ENCODE results near the gene TSC2. TPM values are rescaled to one million over a fixed set of nuclear protein-coding genes. Genes with fewer than 3 reads are reported as not detected.

TSC2 gene
- polyA plus RNA-seq, 3 donors, result 11.7 to 95.1 (median 20.8) TPM

DNA sequence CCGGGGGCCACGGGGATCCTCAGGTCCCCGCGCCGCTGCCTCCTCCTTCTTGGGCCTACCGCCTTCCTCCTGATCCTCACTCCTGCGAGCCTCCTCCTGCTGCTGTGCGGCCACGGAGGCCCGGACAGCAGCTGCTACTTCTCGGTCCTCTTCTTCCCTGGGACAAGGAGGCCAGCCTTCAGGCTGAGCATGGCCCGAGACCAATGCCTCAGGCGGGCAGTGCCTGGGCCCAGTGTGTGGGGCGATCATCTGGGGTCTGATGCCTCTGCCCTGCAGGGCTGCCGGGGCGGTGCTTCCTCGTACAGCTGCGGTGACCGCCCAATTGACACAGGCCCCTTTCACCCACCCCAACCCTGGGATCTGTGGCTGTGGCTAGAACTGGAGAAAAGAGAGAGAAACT lies 46.8 kb upstream of the TSC2 start:
- Histone ChIP-seq H3K9ac (ENCODE audit: insufficient read depth, low read length, poor library complexity, severe bottlenecking) (no peak overlapping the region), H3K4me1 (ENCODE audit: control insufficient read depth in 1 of 2, insufficient read depth in 2 of 2, low read length in 2 of 2) (peaks cover 8 to 23% of the 10 kb centered on the region in 2 donors), H3K4me2 (replicated peaks; ENCODE audit: extremely low read depth, low read length, poor library complexity, severe bottlenecking) (no peak overlapping the region), H3K36me3 (replicated peaks in 1 of 2; ENCODE audit: control insufficient read depth in 1 of 2, insufficient read depth in 2 of 2, low read length in 2 of 2) (peaks cover 54 to 69% of the 10 kb centered on the region in 2 donors), H3K27me3 (ENCODE audit: control insufficient read depth in 2 of 2, insufficient read depth in 2 of 2, low read length in 2 of 2) (no peaks in the 10 kb centered on the region), H3K4me3 (replicated peaks in 1 of 3; ENCODE audit: low read depth in 2 of 3, low read length in 3 of 3) (no peak overlapping the region), H4K20me1 (ENCODE audit: insufficient read depth, low read length) (peaks cover 40% of the 10 kb centered on the region), H3K79me2 (ENCODE audit: insufficient read depth, low read length) (peaks cover 26% of the 10 kb centered on the region), H3K27ac (ENCODE audit: low read depth in 1 of 2, low read length in 2 of 2) (no peak overlapping the region), H3K9me3 (replicated peaks in 1 of 2; ENCODE audit: control insufficient read depth in 1 of 2, insufficient read depth in 1 of 2, low read length in 2 of 2) (no peaks in the 10 kb centered on the region), H2AFZ (ENCODE audit: insufficient read depth, low read depth, low read length, poor library complexity, severe bottlenecking) (no peak overlapping the region)
- intact Hi-C loops (cut with micrococcal nuclease), result loop anchor here (10.0 kb wide), 2 partner anchors 244 to 254 kb away; partner anchors contain the start of gene ECI1 (in 1 of the 2)
- Mint-ChIP-seq H3K4me1 (peaks cover 17% of the 10 kb centered on the region), H3K27ac (peak overlapping the region in 2 of 7 donors; percentile 63 to 67), H3K27me3 (ENCODE audit: low read depth in 3 of 3) (peaks cover 0 to under 1% (median 0%) of the 10 kb centered on the region in 3 donors), H3K9me3 (peaks cover 0 to 2% (median 0%) of the 10 kb centered on the region in 7 donors), H3K4me3 (no peak overlapping the region), H3K36me3 (peaks cover 42 to 64% of the 10 kb centered on the region in 2 donors)
- TF ChIP-seq, protein P1, sequence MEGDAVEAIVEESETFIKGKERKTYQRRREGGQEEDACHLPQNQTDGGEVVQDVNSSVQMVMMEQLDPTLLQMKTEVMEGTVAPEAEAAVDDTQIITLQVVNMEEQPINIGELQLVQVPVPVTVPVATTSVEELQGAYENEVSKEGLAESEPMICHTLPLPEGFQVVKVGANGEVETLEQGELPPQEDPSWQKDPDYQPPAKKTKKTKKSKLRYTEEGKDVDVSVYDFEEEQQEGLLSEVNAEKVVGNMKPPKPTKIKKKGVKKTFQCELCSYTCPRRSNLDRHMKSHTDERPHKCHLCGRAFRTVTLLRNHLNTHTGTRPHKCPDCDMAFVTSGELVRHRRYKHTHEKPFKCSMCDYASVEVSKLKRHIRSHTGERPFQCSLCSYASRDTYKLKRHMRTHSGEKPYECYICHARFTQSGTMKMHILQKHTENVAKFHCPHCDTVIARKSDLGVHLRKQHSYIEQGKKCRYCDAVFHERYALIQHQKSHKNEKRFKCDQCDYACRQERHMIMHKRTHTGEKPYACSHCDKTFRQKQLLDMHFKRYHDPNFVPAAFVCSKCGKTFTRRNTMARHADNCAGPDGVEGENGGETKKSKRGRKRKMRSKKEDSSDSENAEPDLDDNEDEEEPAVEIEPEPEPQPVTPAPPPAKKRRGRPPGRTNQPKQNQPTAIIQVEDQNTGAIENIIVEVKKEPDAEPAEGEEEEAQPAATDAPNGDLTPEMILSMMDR (IDR thresholded peaks at IDR 0.05), result no peak
- DNase-seq, result no peak
- over 99% methylated on average over 14 of the region's 19 CpGs for WGBS (ENCODE audit: insufficient coverage)

DNA sequence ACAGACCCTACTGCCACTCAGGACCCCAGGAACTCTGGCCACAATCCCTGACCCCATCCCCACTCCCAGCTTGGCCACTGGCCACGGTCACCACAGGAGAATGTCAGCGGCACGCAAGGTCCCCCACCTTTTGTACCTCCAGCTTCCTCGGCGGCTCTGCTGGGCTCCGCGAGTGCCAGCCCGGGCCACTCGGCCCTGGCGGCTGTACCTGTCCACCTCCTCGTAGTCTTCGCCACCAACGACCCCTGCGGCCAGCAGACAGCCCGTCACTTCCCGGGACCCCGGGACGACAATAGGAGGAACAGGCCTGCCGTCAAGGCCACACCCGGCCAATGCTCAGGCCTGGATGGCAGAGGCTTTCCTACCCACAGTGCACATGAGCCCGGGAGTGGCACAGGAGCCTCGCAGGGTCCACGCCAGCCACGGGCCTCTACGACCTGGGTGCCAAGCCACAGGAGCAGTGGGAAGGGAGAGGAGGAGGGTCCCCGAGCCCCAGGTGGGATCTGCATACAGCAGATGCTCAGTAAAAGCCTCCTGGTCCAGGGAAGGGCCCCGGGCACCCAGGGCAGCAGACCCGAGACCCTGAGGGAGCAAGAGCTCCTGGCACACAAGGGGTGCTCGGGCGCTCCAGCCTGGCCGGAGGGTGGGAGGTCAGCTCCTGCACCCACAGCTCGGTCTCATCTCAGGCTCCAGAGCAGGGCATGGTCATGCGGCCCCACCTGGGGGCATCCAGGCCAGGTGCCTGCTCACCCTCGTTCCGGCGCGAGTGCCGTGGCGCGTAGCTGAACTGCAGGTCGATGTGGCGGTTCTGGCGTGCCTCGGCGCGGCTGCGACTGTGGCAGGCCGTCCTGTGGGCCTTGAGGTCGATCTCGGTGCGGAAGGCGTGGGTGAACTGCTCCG lies 46.1 kb upstream of the TSC2 start:
- Mint-ChIP-seq H3K36me3 (peaks cover 43 to 65% of the 10 kb centered on the region in 2 donors), H3K9me3 (peaks cover 0 to 2% (median 0%) of the 10 kb centered on the region in 7 donors), H3K4me3 (no peak overlapping the region), H3K4me1 (peaks cover 20% of the 10 kb centered on the region), H3K27me3 (ENCODE audit: low read depth in 3 of 3) (peaks cover 0 to 1% (median 0%) of the 10 kb centered on the region in 3 donors), H3K27ac (no peak overlapping the region)
- H3K9me3 ChIP-seq (replicated peaks in 1 of 2; ENCODE audit: control insufficient read depth in 1 of 2, insufficient read depth in 1 of 2, low read length in 2 of 2), result no peaks in the 10 kb centered on the region
- H3K27ac ChIP-seq (ENCODE audit: low read depth in 1 of 2, low read length in 2 of 2), result no peak overlapping the region
- WGBS (ENCODE audit: insufficient coverage), result 97% methylated on average over 52 of the region's 53 CpGs
- H4K20me1 ChIP-seq (ENCODE audit: insufficient read depth, low read length), result peaks cover 47% of the 10 kb centered on the region
- H3K27me3 ChIP-seq (ENCODE audit: control insufficient read depth in 2 of 2, insufficient read depth in 2 of 2, low read length in 2 of 2), result no peaks in the 10 kb centered on the region
- TF ChIP-seq, protein P1 (IDR thresholded peaks at IDR 0.05), result no peak
- peaks cover 8 to 28% of the 10 kb centered on the region in 2 donors for H3K4me1 ChIP-seq (ENCODE audit: control insufficient read depth in 1 of 2, insufficient read depth in 2 of 2, low read length in 2 of 2)
- DNase-seq, result no peak
- intact Hi-C loops (cut with micrococcal nuclease), result loop anchor here (10.0 kb wide), 2 partner anchors 243 to 253 kb away; partner anchors contain the start of gene ECI1 (in 1 of the 2)
- H3K4me2 ChIP-seq (replicated peaks; ENCODE audit: extremely low read depth, low read length, poor library complexity, severe bottlenecking), result no peak overlapping the region
- peaks cover 32% of the 10 kb centered on the region for H3K79me2 ChIP-seq (ENCODE audit: insufficient read depth, low read length)
- H3K36me3 ChIP-seq (replicated peaks in 1 of 2; ENCODE audit: control insufficient read depth in 1 of 2, insufficient read depth in 2 of 2, low read length in 2 of 2), result peaks cover 54 to 68% of the 10 kb centered on the region in 2 donors
- no peak overlapping the region for H2AFZ ChIP-seq (ENCODE audit: insufficient read depth, low read depth, low read length, poor library complexity, severe bottlenecking)
- H3K9ac ChIP-seq (ENCODE audit: insufficient read depth, low read length, poor library complexity, severe bottlenecking), result no peak overlapping the region
- H3K4me3 ChIP-seq (replicated peaks in 1 of 3; ENCODE audit: low read depth in 2 of 3, low read length in 3 of 3), result no peak overlapping the region

All from CD14-positive monocyte (primary cell).